Mesenchymal stem cell (in vitro differentiated cells and primary cell): ENCODE measurements around the gene PRKCSH.

Experiments
- DNase-seq: peaks from one replicate; pipeline ENCODE4 v3.0.0-alpha.2; 2013
- H2AFZ ChIP-seq: one replicate; pipeline ENCODE4 v1.6.1; 2013; ENCODE audit warnings: low read depth, mild to moderate bottlenecking, control low read depth, inconsistent platforms, low read length, moderate library complexity
- H2AK5ac ChIP-seq: 2 replicates; pipeline ENCODE4 v1.6.1; 2013; ENCODE audit warnings: low read length, moderate library complexity, mild to moderate bottlenecking, inconsistent platforms; ENCODE audit not compliant: severe bottlenecking
- H2BK120ac ChIP-seq: one replicate; pipeline ENCODE4 v1.6.1; 2013; ENCODE audit warnings: low read depth, mild to moderate bottlenecking, inconsistent platforms, low read length, moderate library complexity
- H2BK12ac ChIP-seq, 2 experiments: one replicate each; pipeline ENCODE4 v1.6.1; 2013; ENCODE audit warnings: inconsistent platforms in 2 of 2, low read length in 2 of 2, mild to moderate bottlenecking in 2 of 2, moderate library complexity in 2 of 2, control low read depth in 1 of 2
- H2BK15ac ChIP-seq: one replicate; pipeline ENCODE4 v1.6.1; 2013; ENCODE audit warnings: mild to moderate bottlenecking, low read depth, inconsistent platforms; ENCODE audit not compliant: poor library complexity, severe bottlenecking
- H2BK5ac ChIP-seq: 2 replicates; pipeline ENCODE4 v1.6.1; 2013; ENCODE audit warnings: low read depth, mild to moderate bottlenecking, low read length, control low read depth, inconsistent platforms; ENCODE audit not compliant: poor library complexity, severe bottlenecking
- H3K14ac ChIP-seq, 2 experiments: one replicate each; pipeline ENCODE4 v1.6.1; 2013; ENCODE audit warnings: inconsistent platforms in 2 of 2, low read length in 2 of 2, control low read depth in 1 of 2, mild to moderate bottlenecking in 1 of 2, moderate library complexity in 1 of 2
- H3K18ac ChIP-seq, 2 experiments: one replicate each; pipeline ENCODE4 v1.6.1; 2013; ENCODE audit warnings: inconsistent platforms in 2 of 2, low read length in 2 of 2, control low read depth in 1 of 2, low read depth in 1 of 2, mild to moderate bottlenecking in 1 of 2
- H3K23ac ChIP-seq, 2 experiments: one replicate each; pipeline ENCODE4 v1.6.1; 2013; ENCODE audit warnings: inconsistent platforms in 2 of 2, low read length in 2 of 2, mild to moderate bottlenecking in 2 of 2, moderate library complexity in 2 of 2, control low read depth in 1 of 2
- H3K27ac ChIP-seq: 2 replicates; pipeline ENCODE4 v1.5.1; 2013; ENCODE audit warnings: mild to moderate bottlenecking, moderate library complexity, low read length, control low read depth, inconsistent platforms; ENCODE audit not compliant: poor library complexity, severe bottlenecking
- H3K27me3 ChIP-seq, 2 experiments: 2 replicates each; pipeline versions ENCODE4 v1.6.1 to v1.7.0; 2013; ENCODE audit warnings: low read length in 2 of 2, mild to moderate bottlenecking in 2 of 2, moderate library complexity in 2 of 2, control low read depth in 1 of 2, inconsistent platforms in 1 of 2; ENCODE audit not compliant: control insufficient read depth in 1 of 2, insufficient read depth in 1 of 2
- H3K36me3 ChIP-seq, 2 experiments: 2 replicates each; pipeline versions ENCODE4 v1.6.1 to v1.7.0; 2013; ENCODE audit warnings: low read length in 2 of 2, control low read depth in 1 of 2, inconsistent platforms in 1 of 2, low read depth in 1 of 2, mild to moderate bottlenecking in 1 of 2; ENCODE audit not compliant: insufficient read depth in 2 of 2, control insufficient read depth in 1 of 2
- H3K4ac ChIP-seq, 2 experiments: one replicate each; pipeline ENCODE4 v1.6.1; 2013; ENCODE audit warnings: inconsistent platforms in 2 of 2, low read length in 2 of 2, mild to moderate bottlenecking in 2 of 2, moderate library complexity in 2 of 2, control low read depth in 1 of 2, low read depth in 1 of 2
- H3K4me1 ChIP-seq: 2 replicates; pipeline ENCODE4 v1.6.1; 2013; ENCODE audit warnings: low read depth, low read length, control low read depth; ENCODE audit not compliant: control insufficient read depth, insufficient read depth
- H3K4me2 ChIP-seq: 2 replicates; pipeline ENCODE4 v1.6.1; 2013; ENCODE audit warnings: low read length, mild to moderate bottlenecking, inconsistent platforms; ENCODE audit not compliant: poor library complexity, severe bottlenecking
- H3K4me3 ChIP-seq, 2 experiments: 2 replicates each; pipeline versions ENCODE4 v1.5.1 to v1.7.0; 2013; ENCODE audit warnings: low read length in 2 of 2, mild to moderate bottlenecking in 2 of 2, control low read depth in 1 of 2, low read depth in 1 of 2; ENCODE audit not compliant: insufficient read depth in 1 of 2
- H3K79me1 ChIP-seq: replicated peaks from 2 replicates; pipeline ENCODE4 v1.6.1; 2013; ENCODE audit warnings: mild to moderate bottlenecking, control low read depth, low read length, inconsistent platforms; ENCODE audit not compliant: poor library complexity, severe bottlenecking
- H3K9ac ChIP-seq: 2 replicates; pipeline ENCODE4 v1.7.0; 2013; ENCODE audit warnings: mild to moderate bottlenecking, low read length, moderate library complexity
- H3K9me3 ChIP-seq: 2 replicates; pipeline ENCODE4 v1.7.0; 2013; ENCODE audit warnings: mild to moderate bottlenecking, low read length; ENCODE audit not compliant: control insufficient read depth
- H4K8ac ChIP-seq: one replicate; pipeline ENCODE4 v1.6.1; 2013; ENCODE audit warnings: inconsistent platforms, mild to moderate bottlenecking, low read length, moderate library complexity
- H4K91ac ChIP-seq: one replicate; pipeline ENCODE4 v1.6.1; 2013; ENCODE audit warnings: mild to moderate bottlenecking, low read length, inconsistent platforms
- WGBS: methylation state at CpG from one replicate; pipeline ENCODE4 v1.1.7; 2013; ENCODE audit warnings: mixed read lengths; 5-methylcytosine and 5-hydroxymethylcytosine counted together

Gene PRKCSH

GRCh38 chr19:11421371-11422098, 13.9 kb upstream of the PRKCSH start:
- Histone ChIP-seq H3K36me3 (peaks cover 0 to 2% of the 10 kb centered on the region in 2 experiments), H3K4me1 (peaks cover 34% of the 10 kb centered on the region), H3K9ac (no peak overlapping the region), H2BK5ac (no peak overlapping the region), H3K4me2 (no peak overlapping the region), H3K79me1 (no peaks in the 10 kb centered on the region), H2AK5ac (no peak overlapping the region), H3K4ac (no peak overlapping the region), H4K8ac (no peak overlapping the region), H3K4me3 (no peak overlapping the region), H2BK15ac (no peak overlapping the region), H3K23ac (no peak overlapping the region), H2AFZ (peak overlapping the region; percentile 29), H2BK12ac (peak overlapping the region in 1 of 2 experiments; percentile 88), H3K14ac (peak overlapping the region in 1 of 2 experiments; percentile 68), H3K27me3 (peaks cover 67 to 74% of the 10 kb centered on the region in 2 experiments), H3K18ac (peak overlapping the region in 1 of 2 experiments; percentile 25), H2BK120ac (no peak overlapping the region), H3K27ac (no peak overlapping the region), H4K91ac (no peak overlapping the region), H3K9me3 (no peaks in the 10 kb centered on the region)
- DNase-seq: no peak
- 15% methylated on average over 36 of the region's 36 CpGs for WGBS

GRCh38 chr19:11422163-11423065, 13.0 kb upstream of the PRKCSH start:
- Histone ChIP-seq H4K8ac (peak overlapping the region; percentile 36), H3K4me2 (peak overlapping the region; percentile 8)

GRCh38 chr19:11423164-11423790, 12.2 kb upstream of the PRKCSH start:
- H3K9me3 ChIP-seq: no peaks in the 10 kb centered on the region

More at GRCh38 chr19:11422163-11423065, 13.0 kb upstream of the PRKCSH start:
- H3K9me3 ChIP-seq: no peaks in the 10 kb centered on the region
- 8% methylated on average over 49 of the region's 56 CpGs for WGBS
- H3K4me3 ChIP-seq: peak overlapping the region; percentile 27 to 33
- H3K23ac ChIP-seq: no peak overlapping the region
- peak overlapping the region in 1 of 2 experiments; percentile 55 for H3K18ac ChIP-seq
- H3K14ac ChIP-seq: peak overlapping the region in 1 of 2 experiments; percentile 64
- H2BK120ac ChIP-seq: no peak overlapping the region
- peak overlapping the region; percentile 10 for H4K91ac ChIP-seq
- no peak overlapping the region for H3K4ac ChIP-seq
- H3K27me3 ChIP-seq: peaks cover 64 to 65% of the 10 kb centered on the region in 2 experiments
- peak overlapping the region; percentile 53 for H2AFZ ChIP-seq
- no peak overlapping the region for H3K27ac ChIP-seq
- H3K9ac ChIP-seq: no peak overlapping the region
- H3K4me1 ChIP-seq: peaks cover 34% of the 10 kb centered on the region
- no peak overlapping the region for H2BK5ac ChIP-seq
- no peak overlapping the region for H2BK15ac ChIP-seq
- H3K36me3 ChIP-seq: peaks cover 0 to 2% of the 10 kb centered on the region in 2 experiments
- peak; percentile 78 for DNase-seq
- no peak overlapping the region for H2BK12ac ChIP-seq
- H2AK5ac ChIP-seq: no peak overlapping the region
- H3K79me1 ChIP-seq: no peaks in the 10 kb centered on the region

More at GRCh38 chr19:11423164-11423790, 12.2 kb upstream of the PRKCSH start:
- Histone ChIP-seq H3K27ac (no peak overlapping the region), H2BK15ac (no peak overlapping the region), H3K4ac (no peak overlapping the region), H2BK120ac (no peak overlapping the region), H3K9ac (no peak overlapping the region), H3K4me2 (no peak overlapping the region), H3K23ac (no peak overlapping the region), H3K18ac (no peak overlapping the region), H3K79me1 (no peaks in the 10 kb centered on the region), H2BK5ac (no peak overlapping the region), H3K27me3 (peaks cover 56 to 57% of the 10 kb centered on the region in 2 experiments), H3K36me3 (peaks cover 0 to 2% of the 10 kb centered on the region in 2 experiments), H2AK5ac (no peak overlapping the region), H4K8ac (no peak overlapping the region), H3K14ac (no peak overlapping the region), H4K91ac (no peak overlapping the region), H2AFZ (no peak overlapping the region), H3K4me3 (no peak overlapping the region), H3K4me1 (peaks cover 33% of the 10 kb centered on the region), H2BK12ac (no peak overlapping the region)
- 86% methylated on average over 27 of the region's 27 CpGs for WGBS
- DNase-seq: no peak
